ENCODE results near the gene PNPLA6.
A peak's percentile ranks its signal among the peaks of the same experiment; 100 is the strongest.
"Not testable (repeated sequence)": the region's sequence is repeated elsewhere in the genome, so short reads cannot be mapped to it uniquely, and the experiment has no call there.

The PNPLA6 gene

GRCh38 chr19:7556696-7557315, 21.3 kb downstream of the PNPLA6 start:
- no peak for DNase-seq

GRCh38 chr19:7558667-7559066, 23.1 kb downstream of the PNPLA6 start:
- DNase-seq = no peak

- no peak for DNase-seq
Measured at GRCh38 chr19:7559102-7559501, 23.6 kb downstream of the PNPLA6 start.

GRCh38 chr19:7560255-7560654, 24.7 kb downstream of the PNPLA6 start:
- no peak for DNase-seq

- DNase-seq = no peak
Measured at GRCh38 chr19:7561325-7561724, 25.8 kb downstream of the PNPLA6 start.

GRCh38 chr19:7562646-7563393, 27.3 kb downstream of the PNPLA6 start:
- DNase-seq = no peak

- no peak for DNase-seq
Measured at GRCh38 chr19:7564866-7565265, 29.3 kb downstream of the PNPLA6 start.

GRCh38 chr19:7565332-7565731, 29.8 kb downstream of the PNPLA6 start:
- no peak for DNase-seq

- no peak for DNase-seq
Measured at GRCh38 chr19:7570761-7571160, 35.2 kb downstream of the PNPLA6 start.

- DNase-seq = no peak
Measured at GRCh38 chr19:7575434-7576040, 40.0 kb downstream of the PNPLA6 start.

- not testable (repeated sequence) for DNase-seq
Measured at GRCh38 chr19:7577422-7577821, 41.9 kb downstream of the PNPLA6 start.

- no peak for DNase-seq
Measured at GRCh38 chr19:7578127-7578526, 42.6 kb downstream of the PNPLA6 start.

GRCh38 chr19:7579182-7579581, 43.7 kb downstream of the PNPLA6 start:
- no peak for DNase-seq

GRCh38 chr19:7582446-7582845, 46.9 kb downstream of the PNPLA6 start:
- DNase-seq = no peak

GRCh38 chr19:7589822-7590221, 54.3 kb downstream of the PNPLA6 start:
- no peak for DNase-seq

- DNase-seq = no peak
Measured at GRCh38 chr19:7590256-7590655, 54.7 kb downstream of the PNPLA6 start.

GRCh38 chr19:7595466-7596133, 60.1 kb downstream of the PNPLA6 start, which contains the start of gene CAMSAP3:
TSS of gene CAMSAP3 (plus strand) at chr19:7595863. CDS start at chr19:7596003, 140 bp downstream.
- DNase-seq = peak; percentile 12 to 66 (median 35)

GRCh38 chr19:7596211-7596937, 60.9 kb downstream of the PNPLA6 start:
- peak in 1 of 6 experiments; percentile 17 for DNase-seq

GRCh38 chr19:7597689-7598088, 62.2 kb downstream of the PNPLA6 start:
- DNase-seq = no peak

GRCh38 chr19:7598180-7598579, 62.7 kb downstream of the PNPLA6 start:
- DNase-seq = no peak

GRCh38 chr19:7600721-7601120, 65.2 kb downstream of the PNPLA6 start:
- no peak for DNase-seq

GRCh38 chr19:7602240-7602934, 66.9 kb downstream of the PNPLA6 start:
- no peak for DNase-seq
